IMR-90 (cell line): Measurements from ENCODE around the gene LYRM4. TPM values are rescaled to one million over a fixed set of nuclear protein-coding genes. Genes with fewer than 3 reads are reported as not detected.

Source experiments
- ATAC-seq: fragments of 200-7000 bp; cut with Tn5 transposase; 2 replicates; pipeline ENCODE4 v1.9.1; 2020; ENCODE audit warnings: low read depth, mild to moderate bottlenecking, moderate library complexity
- BruUV-seq: library from RNA; stranded (reverse); fragments of 400-500 nt; replicated peaks from 2 replicates; lab custom pipeline; 2021; lab: Mats Ljungman, UMichigan
- CTCF ChIA-PET: fragments of 300-600 bp; formaldehyde crosslinking; extraction: SDS; loops from one replicate; lab custom pipeline; 2021; ENCODE audit warnings: antibody characterized with exemption; lab: Yijun Ruan, JAX
- POLR2A ChIA-PET: fragments of 300-600 bp; sonication (Branson Sonifier 250); formaldehyde crosslinking; loops from one replicate; lab custom pipeline; 2022; ENCODE audit warnings: antibody characterized with exemption; ENCODE audit not compliant: unreplicated experiment; lab: Charles Lee
- DNase-seq: peaks from one replicate; pipeline ENCODE4 v3.0.0; 2013
- H2AFZ ChIP-seq: replicated peaks from 2 replicates; pipeline ENCODE3; 2013; ENCODE audit warnings: low read length, mild to moderate bottlenecking; ENCODE audit not compliant: poor library complexity
- H2AK5ac ChIP-seq: 2 replicates; pipeline ENCODE4 v1.6.1; 2013; ENCODE audit warnings: low read depth, low read length, inconsistent platforms
- H2AK9ac ChIP-seq: replicated peaks from 2 replicates; pipeline ENCODE3; 2013; ENCODE audit warnings: mild to moderate bottlenecking, low read depth, low read length, moderate library complexity; ENCODE audit not compliant: poor library complexity
- H2BK120ac ChIP-seq: 2 replicates; pipeline ENCODE4 v1.6.1; 2013; ENCODE audit warnings: low read depth, low read length, inconsistent platforms
- H2BK15ac ChIP-seq: 3 replicates; pipeline ENCODE4 v1.6.1; 2013; ENCODE audit warnings: low read depth, low read length, inconsistent platforms
- H2BK20ac ChIP-seq: 2 replicates; pipeline ENCODE4 v1.6.1; 2013; ENCODE audit warnings: low read depth, mild to moderate bottlenecking, inconsistent platforms, low read length, moderate library complexity
- H2BK5ac ChIP-seq: 2 replicates; pipeline ENCODE4 v1.6.1; 2013; ENCODE audit warnings: mild to moderate bottlenecking, low read depth, low read length, inconsistent platforms; ENCODE audit not compliant: poor library complexity, severe bottlenecking
- H3K14ac ChIP-seq: replicated peaks from 2 replicates; pipeline ENCODE4 v1.6.1; 2013; ENCODE audit warnings: low read depth, low read length, inconsistent platforms
- H3K18ac ChIP-seq: 2 replicates; pipeline ENCODE4 v1.6.1; 2013; ENCODE audit warnings: low read depth, low read length, control low read depth
- H3K23ac ChIP-seq: 2 replicates; pipeline ENCODE4 v1.6.1; 2013; ENCODE audit warnings: low read depth, low read length, inconsistent platforms
- H3K27ac ChIP-seq: 2 replicates; pipeline ENCODE4 v1.5.1; 2013; ENCODE audit warnings: mild to moderate bottlenecking, control low read depth, low read length; ENCODE audit not compliant: insufficient read depth
- H3K27me3 ChIP-seq: 2 replicates; pipeline ENCODE4 v1.6.1; 2013; ENCODE audit warnings: low read length; ENCODE audit not compliant: control insufficient read depth, insufficient read depth
- H3K36me3 ChIP-seq: 2 replicates; pipeline ENCODE4 v1.6.1; 2013; ENCODE audit warnings: low read length, mixed read lengths; ENCODE audit not compliant: control insufficient read depth, insufficient read depth
- H3K4ac ChIP-seq: 2 replicates; pipeline ENCODE4 v1.6.1; 2013; ENCODE audit warnings: low read depth, low read length, inconsistent platforms
- H3K4me1 ChIP-seq: 2 replicates; pipeline ENCODE4 v1.6.1; 2013; ENCODE audit warnings: low read length, mixed read lengths; ENCODE audit not compliant: control insufficient read depth, insufficient read depth
- H3K4me2 ChIP-seq: 2 replicates; pipeline ENCODE4 v1.6.1; 2013; ENCODE audit warnings: low read depth, mild to moderate bottlenecking, control low read depth, low read length, moderate library complexity
- H3K4me3 ChIP-seq: 2 replicates; pipeline ENCODE4 v1.5.1; 2013; ENCODE audit warnings: low read depth, mild to moderate bottlenecking, control low read depth, low read length, moderate library complexity; ENCODE audit not compliant: insufficient read depth
- H3K56ac ChIP-seq: 2 replicates; pipeline ENCODE4 v1.6.1; 2013; ENCODE audit warnings: low read length, inconsistent platforms; ENCODE audit not compliant: insufficient read depth; ENCODE audit errors: extremely low read depth
- H3K79me1 ChIP-seq, 2 experiments: 2 replicates each; pipeline ENCODE4 v1.6.1; 2013; ENCODE audit warnings: low read length in 2 of 2, inconsistent platforms in 1 of 2, low read depth in 1 of 2
- H3K9ac ChIP-seq: 2 replicates; pipeline ENCODE4 v1.6.1; 2013; ENCODE audit warnings: low read depth, low read length, control low read depth
- H3K9me1 ChIP-seq: 2 replicates; pipeline ENCODE4 v1.6.1; 2013; ENCODE audit warnings: low read length, inconsistent platforms; ENCODE audit not compliant: insufficient read depth
- H3K9me3 ChIP-seq: 2 replicates; pipeline ENCODE4 v1.6.1; 2013; ENCODE audit warnings: low read length; ENCODE audit not compliant: control insufficient read depth, insufficient read depth
- H4K20me1 ChIP-seq: 2 replicates; pipeline ENCODE4 v1.6.1; 2013; ENCODE audit warnings: low read length, inconsistent platforms; ENCODE audit not compliant: insufficient read depth
- H4K5ac ChIP-seq: 2 replicates; pipeline ENCODE4 v1.6.1; 2013; ENCODE audit warnings: mild to moderate bottlenecking, low read depth, low read length, control low read depth
- H4K8ac ChIP-seq, 2 experiments: 2 replicates each; pipeline ENCODE4 v1.6.1; 2013; ENCODE audit warnings: low read depth in 2 of 2, low read length in 2 of 2, control low read depth in 1 of 2, inconsistent platforms in 1 of 2
- H4K91ac ChIP-seq: 2 replicates; pipeline ENCODE4 v1.6.1; 2013; ENCODE audit warnings: low read depth, low read length, inconsistent platforms; ENCODE audit not compliant: insufficient read depth
- CEBPB ChIP-seq: IDR thresholded peaks from 2 replicates; pipeline ENCODE4 v1.6.1; 2012; ENCODE audit warnings: low read depth, low read length, improper control_type of control experiment
- CHD1 ChIP-seq: IDR thresholded peaks from 2 replicates; pipeline ENCODE4 v1.6.1; 2012; ENCODE audit warnings: low read depth, low read length, improper control_type of control experiment
- CTCF ChIP-seq: conservative IDR thresholded peaks from 2 replicates; pipeline ENCODE4 v1.5.1; 2012; ENCODE audit warnings: mild to moderate bottlenecking, low read depth, low read length, improper control_type of control experiment
- MAZ ChIP-seq: IDR thresholded peaks from 2 replicates; pipeline ENCODE4 v1.6.1; 2012; ENCODE audit warnings: low read depth, mild to moderate bottlenecking, low read length, improper control_type of control experiment, moderate library complexity, borderline replicate concordance
- WGBS, 2 experiments: methylation state at CpG; one replicate each; pipeline versions ENCODE4 v1.1.5 to v1.1.7; 2013; ENCODE audit warnings: missing lambda C conversion rate in 2 of 2; ENCODE audit not compliant: insufficient read length in 1 of 2; ENCODE audit errors: extremely low coverage in 2 of 2; 5-methylcytosine and 5-hydroxymethylcytosine counted together
- dilution Hi-C: fragments of 300-500 bp; cut with HindIII; formaldehyde crosslinking; loops from one replicate; pipeline ENCODE4 v1.14.3; 2018; ENCODE audit warnings: low sequenced_read_pairs; ENCODE audit not compliant: unreplicated experiment
- in situ Hi-C: fragments of 300-500 bp; cut with MboI; formaldehyde crosslinking; loops from 3 replicates; pipeline ENCODE4 v1.14.3; 2019; ENCODE audit warnings: low sequenced_read_pairs, inconsistent platforms, mixed read lengths
- intact Hi-C: fragments of 100-400 bp; cut with micrococcal nuclease; formaldehyde crosslinking; loops from 2 replicates; pipeline ENCODE4 v1.10.0; 2022
- polyA plus RNA-seq, 3 experiments: library from polyadenylated mRNA; depleted of rRNA; stranded (reverse); fragments of >200 nt; gene quantifications; 2 replicates each; pipeline ENCODE4 v1.2.3, GENCODE V29; 2012; ENCODE audit warnings: low replicate concordance in 1 of 3
- total RNA-seq: library from RNA; depleted of rRNA; stranded (reverse); fragments of >200 nt; gene quantifications from 2 replicates; pipeline ENCODE4 v1.2.3, GENCODE V29; 2012

Gene LYRM4
- total and polyA plus RNA-seq, 2 of the 4 experiments (the other 2 are of a cell fraction), result 11.5 to 26.6 TPM

DNA sequence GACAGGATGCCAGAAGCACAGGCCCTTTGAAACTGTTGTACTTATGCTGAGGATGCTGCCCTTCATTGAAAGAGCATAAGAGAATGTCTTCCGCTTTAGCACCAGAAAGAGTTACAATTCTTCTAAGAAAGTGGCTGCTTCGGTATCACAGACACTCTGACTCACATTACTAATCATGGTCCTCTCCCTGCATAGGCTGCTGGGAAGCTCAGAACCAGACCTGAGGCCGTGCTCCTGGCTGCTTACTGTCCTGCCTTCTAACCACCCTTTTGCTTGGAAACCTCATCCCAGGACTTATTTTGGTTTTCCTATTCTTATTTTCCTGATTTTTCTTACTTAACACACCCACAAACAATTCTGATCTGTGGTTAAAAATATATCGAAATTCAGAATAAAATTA lies 22.9 kb downstream of the LYRM4 start:
- BruUV-seq, result no TSS peak
- Histone ChIP-seq H3K4me2 (no peak overlapping the region), H2BK15ac (no peak overlapping the region), H2BK20ac (no peak overlapping the region), H3K18ac (no peak overlapping the region), H4K91ac (no peak overlapping the region), H3K4ac (no peak overlapping the region), H2AK5ac (no peak overlapping the region), H2BK120ac (no peak overlapping the region), H3K9me1 (no peaks in the 10 kb centered on the region; the same call in 1 of the 2 replicates), H3K9me3 (no peaks in the 10 kb centered on the region), H3K14ac (no peak overlapping the region), H3K4me3 (no peak overlapping the region), H3K56ac (no peak overlapping the region), H2AK9ac (no peak overlapping the region), H3K4me1 (no peaks in the 10 kb centered on the region), H4K20me1 (no peaks in the 10 kb centered on the region), H4K8ac (no peak overlapping the region), H4K5ac (no peak overlapping the region), H2AFZ (no peak overlapping the region), H3K9ac (no peak overlapping the region), H3K36me3 (no peaks in the 10 kb centered on the region; the same call in 1 of the 2 replicates), H2BK5ac (no peak overlapping the region), H3K79me1 (no peaks in the 10 kb centered on the region; a peak in 2 of 4 replicates), H3K27ac (no peak overlapping the region), H3K27me3 (no peaks in the 10 kb centered on the region), H3K23ac (no peak overlapping the region)
- intact Hi-C loops, result no loop called here
- ChIA-PET POLR2A (no interaction called here), CTCF (interaction anchor here (0.5 kb wide), 1 partner anchor 9 kb away, joined by 3 read pairs; no protein-coding TSS in a partner anchor)
- ATAC-seq (no peak), DNase-seq (no peak)
- in situ Hi-C loops, result no loop called here
- TF ChIP-seq CHD1 (no peak), CTCF (no peak), MAZ (no peak), CEBPB (no peak)
- whole genome bisulfite sequencing, 2 experiments, result 67% methylated on average over 1 of the region's 4 CpGs; no CpG with 5 or more reads in 1 of the 2 experiments
- dilution Hi-C loops, result no loop called here
